ENCODE results near the gene GPR137B.

- no peak for TF ChIP-seq BHLHE40 (IDR thresholded peaks at IDR 0.05; ENCODE audit: low read depth, low read length)
- TF ChIP-seq, protein P1, sequence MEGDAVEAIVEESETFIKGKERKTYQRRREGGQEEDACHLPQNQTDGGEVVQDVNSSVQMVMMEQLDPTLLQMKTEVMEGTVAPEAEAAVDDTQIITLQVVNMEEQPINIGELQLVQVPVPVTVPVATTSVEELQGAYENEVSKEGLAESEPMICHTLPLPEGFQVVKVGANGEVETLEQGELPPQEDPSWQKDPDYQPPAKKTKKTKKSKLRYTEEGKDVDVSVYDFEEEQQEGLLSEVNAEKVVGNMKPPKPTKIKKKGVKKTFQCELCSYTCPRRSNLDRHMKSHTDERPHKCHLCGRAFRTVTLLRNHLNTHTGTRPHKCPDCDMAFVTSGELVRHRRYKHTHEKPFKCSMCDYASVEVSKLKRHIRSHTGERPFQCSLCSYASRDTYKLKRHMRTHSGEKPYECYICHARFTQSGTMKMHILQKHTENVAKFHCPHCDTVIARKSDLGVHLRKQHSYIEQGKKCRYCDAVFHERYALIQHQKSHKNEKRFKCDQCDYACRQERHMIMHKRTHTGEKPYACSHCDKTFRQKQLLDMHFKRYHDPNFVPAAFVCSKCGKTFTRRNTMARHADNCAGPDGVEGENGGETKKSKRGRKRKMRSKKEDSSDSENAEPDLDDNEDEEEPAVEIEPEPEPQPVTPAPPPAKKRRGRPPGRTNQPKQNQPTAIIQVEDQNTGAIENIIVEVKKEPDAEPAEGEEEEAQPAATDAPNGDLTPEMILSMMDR (conservative IDR thresholded peaks at IDR 0.05; ENCODE audit: low read depth, low read length) = no peak
- no peak for TF ChIP-seq POLR2A (IDR thresholded peaks at IDR 0.05; ENCODE audit: low read depth, low read length)
- TF ChIP-seq CEBPB (IDR thresholded peaks at IDR 0.05; ENCODE audit: low read depth, low read length) = no peak
Measured at GRCh38 chr1:236142253-236143103, at the start of gene GPR137B.
